Testis (tissue), 3 donors: ENCODE data around the gene NEO1. TPM values are rescaled to one million over a fixed set of nuclear protein-coding genes. Genes with fewer than 3 reads are reported as not detected.

Experiments
- DNase-seq: peaks from one replicate; pipeline ENCODE4 v3.0.0-alpha.2; 2019
- H3K27ac ChIP-seq, 2 donors: fragments of 200-600 bp; sonication (generic); one replicate each; pipeline ENCODE4 v1.5.1; 2019
- H3K27me3 ChIP-seq: fragments of 200-600 bp; sonication (generic); one replicate; pipeline ENCODE4 v1.5.1; 2019
- H3K36me3 ChIP-seq: fragments of 200-600 bp; sonication (generic); one replicate; pipeline ENCODE4 v1.5.1; 2017; ENCODE audit warnings: low read depth; ENCODE audit errors: missing control alignments
- H3K4me1 ChIP-seq: fragments of 200-600 bp; sonication (generic); one replicate; pipeline ENCODE4 v1.5.1; 2019
- H3K4me3 ChIP-seq, 2 donors: fragments of 200-600 bp; sonication (generic); one replicate each; pipeline ENCODE4 v1.5.1; 2017 to 2019
- H3K9me3 ChIP-seq: fragments of 200-600 bp; sonication (generic); one replicate; pipeline ENCODE4 v1.5.1; 2017
- CTCF ChIP-seq, 3 experiments: fragments of 450-650 bp in 2 of 3; fragments of 200-600 bp in 1 of 3; sonication (generic) in 1 of 3; IDR thresholded peaks; one replicate each; pipeline ENCODE4 v1.5.1; 2016 to 2019; ENCODE audit warnings: antibody characterized with exemption in 3 of 3, mild to moderate bottlenecking in 2 of 3, moderate library complexity in 1 of 3
- POLR2A ChIP-seq: fragments of 450-650 bp; IDR thresholded peaks from one replicate; pipeline ENCODE4 v1.6.1; 2017; ENCODE audit warnings: antibody characterized with exemption, mild to moderate bottlenecking, moderate library complexity
- WGBS, 2 donors: methylation state at CpG; one replicate each; pipeline ENCODE4 v1.1.5; 2018; 5-methylcytosine and 5-hydroxymethylcytosine counted together
- intact Hi-C: fragments of 100-400 bp; cut with DNase I; formaldehyde crosslinking; loops from one replicate; pipeline ENCODE4 v1.15.1; 2023; ENCODE audit warnings: low total_unique reads
- polyA plus RNA-seq: library from polyadenylated mRNA; stranded (reverse); fragments of 350-450 nt; fragmentation: Illumina TruSeq; extraction: RNeasy Lipid Tissue Mini Kit (QIAGEN cat#74804); gene quantifications from one replicate; pipeline ENCODE4 v1.2.3, GENCODE V29; 2014; ENCODE audit warnings: low read depth, low replicate concordance; ENCODE audit not compliant: insufficient read depth
- total RNA-seq, 2 donors: library from RNA; depleted of rRNA; stranded (reverse); fragments of >200 nt; gene quantifications; one replicate each; pipeline ENCODE4 v1.2.3, GENCODE V29; 2016

Gene NEO1
- total and polyA plus RNA-seq, 3 donors from 2014 or later, result 42.2 to 57.4 (median 50.2) TPM

DNA sequence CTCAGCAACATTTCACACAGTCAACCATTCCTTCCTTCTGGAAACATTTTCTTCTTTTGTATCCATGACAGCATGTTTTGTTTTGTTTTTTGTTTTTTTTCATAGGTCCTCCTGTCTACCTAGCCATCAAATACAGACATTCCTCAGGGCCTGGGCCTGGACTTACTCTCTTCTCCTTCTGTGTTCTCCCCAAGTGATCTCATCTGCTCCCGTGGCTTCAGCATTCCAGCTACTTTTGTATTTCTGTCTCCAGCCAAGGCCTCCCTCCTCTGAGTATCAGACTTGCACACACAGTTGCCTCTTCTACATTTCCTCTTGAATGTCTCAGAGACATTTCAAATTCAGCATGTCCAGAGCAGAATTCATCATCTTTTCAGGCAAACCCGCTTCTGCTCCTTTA lies 234.0 kb downstream of the NEO1 start:
- no peak overlapping the region for H3K4me3 ChIP-seq
- intact Hi-C loops, result no loop called here
- no peak overlapping the region for H3K27ac ChIP-seq
- H3K9me3 ChIP-seq, result no peaks in the 10 kb centered on the region
- 83 to 85% methylated on average over 2 of the region's 2 CpGs for WGBS, 2 donors
- H3K4me1 ChIP-seq, result no peaks in the 10 kb centered on the region
- H3K36me3 ChIP-seq, result no peaks in the 10 kb centered on the region
- DNase-seq, result no peak
- TF ChIP-seq POLR2A (no peak), CTCF (IDR thresholded peaks at IDR 0.05) (no peak)
- H3K27me3 ChIP-seq, result no peaks in the 10 kb centered on the region

DNA sequence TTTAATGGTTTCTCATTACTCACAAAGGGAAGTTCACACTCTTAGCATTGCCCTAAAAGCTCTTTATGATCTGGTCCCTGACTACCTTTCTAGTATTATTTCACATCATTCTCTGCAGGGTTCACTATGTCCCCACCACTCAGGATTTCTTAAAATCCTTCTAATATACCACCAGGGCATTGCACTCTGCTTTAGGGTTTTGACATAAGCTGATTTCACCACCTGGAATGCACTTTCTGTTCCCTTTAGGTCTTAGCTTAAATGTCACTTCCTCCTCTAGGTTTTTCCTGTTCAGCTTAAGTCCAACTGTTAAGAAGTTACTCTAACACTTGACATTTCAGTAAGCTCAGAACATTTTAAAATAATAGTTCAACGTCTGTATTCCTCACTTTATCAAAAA lies 234.8 kb downstream of the NEO1 start:
- intact Hi-C loops, result no loop called here

GRCh38 chr15:73291441-73291840 lies 239.2 kb downstream of the NEO1 start:
- Histone ChIP-seq H3K36me3 (no peaks in the 10 kb centered on the region), H3K4me1 (no peaks in the 10 kb centered on the region), H3K27me3 (no peaks in the 10 kb centered on the region), H3K9me3 (no peaks in the 10 kb centered on the region), H3K27ac (no peak overlapping the region), H3K4me3 (no peak overlapping the region)
- 95 to 100% methylated on average over 1 of the region's 1 CpG for WGBS, 2 donors
- no peak for TF ChIP-seq CTCF (IDR thresholded peaks at IDR 0.05)
- TF ChIP-seq POLR2A, result no peak
- DNase-seq, result no peak
- intact Hi-C loops, result no loop called here

More for the DNA sequence above, 234.8 kb downstream of the NEO1 start:
- no peak for DNase-seq
- no peak for TF ChIP-seq POLR2A
- no peak for TF ChIP-seq CTCF (IDR thresholded peaks at IDR 0.05)
- Histone ChIP-seq H3K4me1 (no peaks in the 10 kb centered on the region), H3K27me3 (no peaks in the 10 kb centered on the region), H3K27ac (no peak overlapping the region), H3K9me3 (no peaks in the 10 kb centered on the region), H3K36me3 (no peaks in the 10 kb centered on the region), H3K4me3 (no peak overlapping the region)
- WGBS, 2 donors, result 76 to 77% methylated on average over 1 of the region's 1 CpG

GRCh38 chr15:73293773-73294172 lies 241.5 kb downstream of the NEO1 start:
- 86 to 88% methylated on average over 4 of the region's 4 CpGs for whole genome bisulfite sequencing, 2 donors
- Histone ChIP-seq H3K4me3 (no peak overlapping the region), H3K4me1 (no peaks in the 10 kb centered on the region), H3K27me3 (no peaks in the 10 kb centered on the region), H3K36me3 (no peaks in the 10 kb centered on the region), H3K27ac (no peak overlapping the region), H3K9me3 (no peaks in the 10 kb centered on the region)
- intact Hi-C loops, result no loop called here
- TF ChIP-seq POLR2A (no peak), CTCF (IDR thresholded peaks at IDR 0.05) (no peak)
- no peak for DNase-seq

- H3K4me1 ChIP-seq, result no peaks in the 10 kb centered on the region
- intact Hi-C loops, result no loop called here
- no peak for DNase-seq
- WGBS, 2 donors, result 78 to 83% methylated on average over 5 to 6 of the region's 6 CpGs
- no peaks in the 10 kb centered on the region for H3K9me3 ChIP-seq
- no peak for TF ChIP-seq POLR2A
- no peak for TF ChIP-seq CTCF (IDR thresholded peaks at IDR 0.05)
- H3K27ac ChIP-seq, result no peak overlapping the region
- no peaks in the 10 kb centered on the region for H3K36me3 ChIP-seq
- no peak overlapping the region for H3K4me3 ChIP-seq
- no peaks in the 10 kb centered on the region for H3K27me3 ChIP-seq
Observed at GRCh38 chr15:73295630-73296286, 243.5 kb downstream of the NEO1 start.
